GM19239 (cell line): ENCODE measurements around the gene RFX8.

ENCODE experiments used
- DNase-seq: peaks from one replicate; pipeline ENCODE4 v3.0.0; 2011; ENCODE audit warnings: low spot score; ENCODE audit not compliant: insufficient read length
- FAIRE-seq: peaks from 2 replicates; lab custom pipeline; 2011; peaks lifted over from hg19 to GRCh38; lab: Jason Lieb, UNC

RFX8 gene

GRCh38 chr2:101418460-101419095 lies 56.3 kb downstream of the RFX8 start:
- FAIRE-seq = no peak
- DNase-seq = no peak

GRCh38 chr2:101416609-101417008 lies 58.3 kb downstream of the RFX8 start:
- FAIRE-seq (no peak), DNase-seq (no peak)

DNA sequence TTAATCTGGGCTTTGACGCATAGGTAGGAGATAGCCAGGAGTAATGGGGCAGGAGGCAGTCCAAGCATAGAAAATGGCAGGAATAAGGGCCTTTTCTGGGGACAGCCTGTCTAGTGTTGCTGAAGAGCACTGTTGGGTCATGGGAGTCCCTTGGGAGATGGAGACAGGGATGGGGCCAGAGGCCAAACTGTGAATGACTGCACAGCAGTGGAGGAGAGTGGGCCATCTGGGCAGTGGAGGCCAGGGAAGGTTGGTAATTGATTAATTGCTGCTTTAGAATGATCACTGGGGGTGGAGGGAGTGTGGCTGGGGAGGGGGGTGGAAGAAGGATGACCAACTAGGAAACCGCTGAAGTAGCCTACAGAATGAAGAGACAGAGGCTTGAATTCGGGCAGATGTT lies 59.0 kb downstream of the RFX8 start:
- DNase-seq (no peak), FAIRE-seq (no peak)

GRCh38 chr2:101415220-101415619 lies 59.7 kb downstream of the RFX8 start:
- no peak for DNase-seq
- FAIRE-seq = no peak

- no peak for DNase-seq
- no peak for FAIRE-seq
Measured at GRCh38 chr2:101412092-101412694, 62.7 kb downstream of the RFX8 start.

DNA sequence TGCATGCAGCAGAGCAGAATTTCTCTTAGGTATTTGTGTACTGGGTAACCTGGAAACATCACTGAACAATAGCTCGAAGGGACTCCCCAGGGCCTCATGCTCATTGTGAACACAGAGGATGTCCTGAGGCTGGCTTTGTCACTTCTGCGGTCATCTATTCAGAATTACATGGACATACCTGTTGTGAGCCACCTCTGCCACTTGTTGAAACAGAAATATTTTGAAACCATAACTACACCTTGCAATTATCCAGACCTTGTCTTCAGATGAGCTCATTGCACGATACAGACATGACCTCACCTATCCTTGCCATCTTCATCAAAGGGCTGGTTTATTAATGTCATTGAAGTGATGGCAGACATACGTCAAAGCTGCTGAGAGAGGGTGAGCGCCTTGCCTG lies 64.2 kb downstream of the RFX8 start:
- no peak for FAIRE-seq
- no peak for DNase-seq

DNA sequence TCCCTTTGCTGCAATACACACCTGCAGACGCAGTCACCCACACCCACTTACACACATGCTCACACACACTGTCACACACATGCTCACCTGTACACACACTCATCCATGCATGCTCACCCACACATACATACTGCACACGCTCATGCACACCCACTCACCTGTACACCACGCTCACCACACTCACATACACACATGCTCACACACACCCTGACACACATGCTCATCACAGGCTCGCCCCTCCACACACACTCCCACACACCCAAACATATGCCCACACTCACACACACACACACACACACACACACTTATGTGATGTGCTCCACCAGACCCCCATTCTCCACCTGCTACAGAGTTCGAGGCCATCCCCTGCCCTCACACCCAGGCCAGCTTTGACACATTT lies 64.8 kb downstream of the RFX8 start:
- FAIRE-seq = no peak

DNA sequence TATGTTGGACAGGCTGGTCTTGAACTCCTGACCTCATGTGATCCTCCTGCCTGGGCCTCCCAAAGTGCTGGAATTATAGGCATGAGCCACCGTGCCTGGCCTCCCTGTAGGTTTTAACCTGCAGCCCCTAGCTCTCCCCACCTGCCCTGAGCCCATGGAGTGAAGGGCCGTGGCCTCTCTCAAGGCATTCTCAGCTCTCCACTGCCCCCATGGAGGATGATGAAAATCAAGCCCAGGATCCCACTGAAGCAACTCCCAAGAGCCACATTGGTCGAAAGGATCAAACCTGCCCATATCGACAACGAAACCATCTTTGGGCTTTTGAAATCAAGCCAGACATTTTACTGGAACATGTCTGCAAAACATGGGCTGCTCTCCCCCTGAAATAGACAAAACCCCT lies 65.2 kb downstream of the RFX8 start:
- FAIRE-seq (no peak), DNase-seq (no peak)

More for the DNA sequence above, 64.8 kb downstream of the RFX8 start:
- DNase-seq = no peak

GRCh38 chr2:101408925-101409324 lies 66.0 kb downstream of the RFX8 start:
- no peak for FAIRE-seq
- DNase-seq = no peak

GRCh38 chr2:101405351-101405899 lies 69.5 kb downstream of the RFX8 start:
- FAIRE-seq (no peak), DNase-seq (no peak)

DNA sequence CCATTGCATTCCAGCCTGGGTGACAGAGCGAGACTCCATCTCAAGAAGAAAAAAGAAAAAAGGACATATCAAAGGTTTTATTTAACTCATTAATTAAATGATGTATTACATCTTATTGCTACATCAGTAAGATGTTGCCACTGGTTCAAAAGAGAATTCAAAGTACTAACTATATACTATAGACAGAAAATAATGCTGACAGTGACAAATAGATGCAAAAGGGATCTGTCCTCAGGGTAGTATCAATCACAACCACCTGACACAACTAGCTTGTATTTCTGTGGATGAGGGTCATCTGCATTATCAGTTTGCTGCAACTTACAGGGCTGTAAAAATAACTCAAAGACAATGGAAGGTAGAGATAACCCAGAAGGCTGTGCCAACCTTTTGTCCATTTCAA lies 71.2 kb downstream of the RFX8 start:
- FAIRE-seq (no peak), DNase-seq (no peak)

GRCh38 chr2:101402630-101403029 lies 72.3 kb downstream of the RFX8 start:
- FAIRE-seq = no peak
- DNase-seq = no peak

GRCh38 chr2:101401906-101402305 lies 73.0 kb downstream of the RFX8 start:
- no peak for FAIRE-seq

DNA sequence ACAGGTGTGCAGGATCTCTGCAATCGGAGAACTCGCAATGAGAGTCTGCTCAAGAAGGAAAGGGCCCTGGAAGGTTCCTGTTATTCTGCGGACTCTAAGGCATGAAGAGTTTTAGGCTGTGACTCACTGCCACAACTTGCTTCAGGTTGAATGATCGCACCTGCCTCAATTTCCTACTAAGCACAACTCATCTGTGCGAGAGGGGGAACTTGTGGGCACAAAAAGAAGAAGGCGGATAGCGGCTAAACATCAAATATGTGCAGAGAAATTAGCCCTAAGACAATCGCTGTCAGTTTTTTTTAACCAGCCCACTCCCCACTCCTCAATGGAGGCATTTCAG lies 73.6 kb downstream of the RFX8 start:
- FAIRE-seq (no peak), DNase-seq (no peak)

More at GRCh38 chr2:101401906-101402305, 73.0 kb downstream of the RFX8 start:
- no peak for DNase-seq

- DNase-seq (no peak), FAIRE-seq (no peak)
Measured at GRCh38 chr2:101400506-101401325, 74.2 kb downstream of the RFX8 start.

GRCh38 chr2:101400048-101400447 lies 74.9 kb downstream of the RFX8 start:
- DNase-seq (no peak), FAIRE-seq (no peak)

DNA sequence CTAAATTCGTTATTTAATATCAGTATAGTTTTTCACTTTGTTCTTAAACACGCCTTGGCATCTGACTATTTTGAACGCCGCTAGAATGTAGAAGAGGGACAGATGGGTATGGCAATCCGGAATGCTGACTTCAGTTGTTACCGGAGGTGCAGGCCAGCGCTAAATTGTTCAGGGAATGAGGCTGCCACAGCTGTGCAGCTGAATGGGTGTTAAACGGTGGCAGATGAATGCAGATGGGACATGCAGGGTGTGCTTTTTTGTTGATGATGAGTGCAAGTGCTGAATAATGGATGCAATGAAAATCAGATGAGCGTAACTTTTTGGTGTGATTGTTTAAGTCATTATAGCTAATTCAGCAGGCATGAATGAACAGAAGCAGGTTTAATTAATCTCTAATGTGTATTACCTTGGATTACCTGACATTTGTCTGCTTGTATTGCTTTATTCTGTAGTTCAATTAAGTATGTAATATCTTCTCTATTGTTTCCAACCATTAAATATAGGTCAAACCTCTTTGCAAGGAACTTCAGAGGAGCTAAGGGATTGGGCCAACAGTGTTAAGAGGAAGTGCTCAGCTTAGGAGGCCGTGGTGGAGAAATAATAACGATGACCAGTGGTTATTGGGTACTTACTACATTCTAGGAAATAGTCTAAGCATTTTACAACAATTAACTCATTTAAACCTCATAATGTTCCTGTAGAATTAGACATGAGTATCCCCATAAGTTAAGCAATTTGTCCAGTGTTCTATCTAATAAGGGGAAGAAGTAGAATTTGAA lies 75.7 kb downstream of the RFX8 start:
- DNase-seq (no peak), FAIRE-seq (no peak)

- DNase-seq (no peak), FAIRE-seq (no peak)
Measured at GRCh38 chr2:101398116-101398821, 76.6 kb downstream of the RFX8 start.

DNA sequence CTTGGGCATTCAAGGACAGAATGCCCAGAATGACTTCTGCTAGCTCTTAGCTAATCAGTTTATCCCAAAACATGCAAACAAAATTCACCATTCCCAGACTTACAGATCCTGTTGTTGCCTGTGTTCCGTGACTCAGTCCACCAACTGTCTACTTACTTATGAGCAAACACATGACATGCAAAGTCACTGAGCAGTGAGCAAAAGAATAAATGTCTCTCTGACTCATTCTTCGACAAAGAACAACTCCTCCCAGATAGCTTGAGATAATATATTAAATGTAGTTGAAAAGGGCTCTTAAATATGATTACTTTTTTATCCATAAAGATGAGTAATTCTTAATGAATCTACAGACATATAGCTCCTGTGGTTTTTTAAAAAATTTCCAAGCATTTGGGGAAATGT lies 78.6 kb downstream of the RFX8 start:
- DNase-seq = no peak
- FAIRE-seq = no peak
